GM19455 (cell line): ENCODE measurements around the gene MESD.

Experiments
- ATAC-seq: cut with Tn5 transposase; IDR thresholded peaks from one replicate; pipeline ENCODE4 v1.9.1; 2021; ENCODE audit not compliant: unreplicated experiment

The MESD gene

DNA sequence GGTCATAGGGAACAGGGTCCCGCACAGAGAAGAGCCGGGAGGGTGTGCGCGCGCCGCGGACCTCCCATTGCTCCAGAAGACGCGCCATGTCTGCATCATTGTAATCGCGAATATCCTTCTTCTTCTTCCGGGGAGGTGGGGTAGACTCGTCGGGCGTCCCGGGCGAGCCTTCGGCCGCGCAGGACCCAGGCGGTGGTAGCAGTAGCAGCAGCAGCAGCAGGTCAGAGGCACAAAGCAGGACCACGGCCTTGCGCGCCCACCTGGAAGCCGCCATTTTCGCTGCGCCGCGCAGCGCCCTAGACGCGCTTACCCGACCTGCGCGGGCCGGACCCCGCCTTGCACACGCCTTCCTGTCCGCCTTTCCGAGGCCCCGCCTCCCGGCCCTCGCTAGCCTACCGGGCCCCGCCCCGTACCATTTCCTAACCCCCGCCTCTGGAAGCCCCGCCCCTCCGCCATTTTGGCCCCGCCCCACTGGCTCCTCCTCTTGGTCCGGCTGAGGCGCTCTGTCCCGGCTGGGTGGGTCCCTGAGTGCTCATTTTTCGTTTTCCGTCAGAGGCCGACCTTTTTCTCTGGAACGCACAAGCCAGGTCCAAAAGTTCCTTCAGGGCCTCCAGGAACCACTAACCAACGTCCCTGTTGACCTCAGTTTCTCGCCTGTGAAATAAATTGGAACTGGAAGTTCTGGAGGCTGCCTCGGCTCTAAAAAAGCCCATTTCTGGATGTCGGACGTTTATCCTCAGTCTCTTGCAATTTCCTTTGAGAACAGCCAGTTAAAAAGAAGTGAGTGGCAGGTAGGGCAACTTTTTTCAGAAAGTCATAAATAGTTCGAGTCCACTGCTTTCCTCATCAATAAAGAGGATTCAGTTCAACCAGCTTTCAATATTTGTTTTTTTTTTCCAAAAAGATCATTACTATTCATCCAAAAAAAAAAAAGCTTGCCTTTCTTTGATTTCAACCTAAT lies at the start of gene MESD:
Gene MESD (minus strand): TSS at position 302 of the 961 bp plus-strand sequence. CDS start 28 bp downstream, at position 274.
- peak; percentile 97 for ATAC-seq

DNA sequence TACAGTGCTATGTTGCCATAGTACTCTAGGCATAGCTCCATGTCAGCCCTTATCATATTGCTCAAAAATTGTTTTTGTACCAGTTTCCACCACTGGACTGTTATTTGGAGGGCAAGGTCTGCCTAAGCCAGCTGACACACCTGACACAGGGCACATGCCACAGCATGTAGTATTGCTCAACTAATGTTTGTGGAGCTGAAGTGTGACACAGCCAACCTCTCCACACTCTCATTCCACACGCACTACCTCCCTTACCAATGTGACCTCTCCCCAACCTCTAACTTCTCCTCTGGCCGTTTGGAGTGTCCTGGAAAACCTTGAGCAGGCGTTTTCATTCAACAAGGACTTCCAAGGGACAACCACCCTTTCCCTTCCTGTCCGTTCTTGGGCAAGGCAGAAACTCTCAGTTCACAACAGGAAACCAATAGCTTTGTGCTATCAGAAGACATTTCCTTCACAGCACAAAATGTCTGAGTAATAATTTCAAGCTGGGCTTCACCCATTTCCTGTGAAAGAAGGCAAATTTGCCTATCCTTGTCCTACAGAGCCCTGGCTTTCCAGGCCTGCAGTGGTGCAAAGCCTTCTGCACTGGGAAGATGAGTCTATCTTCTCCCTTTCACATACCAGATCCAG lies 49.5 kb upstream of the MESD start:
- no peak for ATAC-seq

GRCh38 chr15:81037952-81038743 lies 48.5 kb upstream of the MESD start:
- no peak for ATAC-seq

GRCh38 chr15:81033508-81033907 lies 43.9 kb upstream of the MESD start:
- ATAC-seq, result no peak

DNA sequence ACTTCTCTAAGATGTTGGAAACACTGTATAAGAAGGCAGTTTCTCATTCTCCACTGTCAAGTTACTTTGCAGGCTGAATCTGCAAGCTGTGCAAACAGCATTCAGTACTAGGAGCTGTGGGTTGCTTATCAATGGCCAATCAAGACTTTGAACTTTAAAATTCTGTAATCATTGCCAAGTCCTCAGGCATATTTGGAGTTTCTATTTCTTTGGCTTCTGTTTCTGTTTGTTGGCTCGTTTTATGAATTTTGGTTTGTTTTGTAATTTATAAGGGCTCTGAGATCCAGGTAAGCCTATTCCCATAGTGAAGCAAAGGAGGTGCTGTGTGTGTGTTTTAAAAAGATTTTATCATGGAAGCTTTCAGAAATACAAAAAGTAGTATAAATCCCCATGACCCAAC lies 43.2 kb upstream of the MESD start:
- ATAC-seq, result no peak

DNA sequence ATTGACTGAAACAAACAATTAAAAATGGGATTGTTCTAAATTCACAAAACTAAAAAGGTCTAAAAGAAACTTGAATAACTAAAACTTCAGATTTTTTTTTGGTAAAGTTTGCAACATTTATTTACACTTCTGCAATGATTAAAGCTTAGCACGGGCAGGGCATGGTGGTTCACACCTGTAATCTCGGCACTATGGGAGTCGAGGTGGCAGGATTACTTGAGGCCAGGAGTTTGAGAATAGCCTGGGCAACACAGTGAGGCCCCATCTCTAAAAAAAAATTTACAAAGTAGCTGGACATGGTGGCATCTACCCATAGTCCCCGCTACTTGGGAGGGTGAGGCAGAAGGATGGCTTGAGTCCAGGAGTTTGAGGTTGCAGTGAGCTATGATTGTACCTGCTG lies 42.7 kb upstream of the MESD start:
- no peak for ATAC-seq

GRCh38 chr15:81031203-81031602 lies 41.6 kb upstream of the MESD start:
- no peak for ATAC-seq

DNA sequence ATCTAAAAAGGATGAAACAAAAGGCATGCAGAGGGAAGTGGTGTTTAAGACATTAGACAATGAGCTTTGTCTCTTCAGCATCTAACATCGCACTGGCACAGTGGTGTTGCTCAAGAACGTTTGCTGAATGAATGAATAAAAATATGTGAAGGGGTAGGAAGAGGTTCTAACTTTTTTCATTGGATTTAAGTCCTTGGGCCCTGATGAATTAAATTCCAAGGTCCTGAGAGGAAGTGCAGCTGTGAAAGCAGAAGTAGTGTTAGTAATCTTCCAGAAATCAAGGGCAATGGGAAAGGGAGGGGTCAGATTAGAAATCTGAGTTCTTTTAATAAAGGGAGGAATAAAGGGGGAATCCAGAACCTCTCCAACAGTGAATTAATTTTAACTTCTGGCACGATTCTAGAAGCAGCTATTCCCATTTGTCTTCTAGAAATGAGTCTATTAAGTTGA lies 40.7 kb upstream of the MESD start:
- no peak for ATAC-seq

- no peak for ATAC-seq
Observed at GRCh38 chr15:81029414-81030300, 40.0 kb upstream of the MESD start.

GRCh38 chr15:81026836-81027599 lies 37.4 kb upstream of the MESD start:
- ATAC-seq, result no peak

- no peak for ATAC-seq
Observed at GRCh38 chr15:81025721-81026370, 36.2 kb upstream of the MESD start.

- ATAC-seq, result no peak
Observed at GRCh38 chr15:81024936-81025335, 35.3 kb upstream of the MESD start.

- ATAC-seq, result no peak
Observed at GRCh38 chr15:81024265-81024872, 34.8 kb upstream of the MESD start.

GRCh38 chr15:81023483-81024264 lies 34.1 kb upstream of the MESD start:
- ATAC-seq, result peak; percentile 95

GRCh38 chr15:81021321-81021720 lies 31.7 kb upstream of the MESD start:
- no peak for ATAC-seq

GRCh38 chr15:81018197-81018596 lies 28.6 kb upstream of the MESD start:
- no peak for ATAC-seq

- no peak for ATAC-seq
Observed at GRCh38 chr15:81016489-81017068, 27.0 kb upstream of the MESD start.
